GM23338 (cell line): ENCODE data around the gene TULP4. TPM values are rescaled to one million over a fixed set of nuclear protein-coding genes. Genes with fewer than 3 reads are reported as not detected.

Experiments
- ATAC-seq: fragments of 200-7000 bp; cut with Tn5 transposase; 3 replicates; pipeline ENCODE4 v1.9.1; 2020
- DNase-seq: peaks from one replicate; pipeline ENCODE4 v3.0.0-alpha.2; 2015; ENCODE audit warnings: low spot score
- H2AFZ ChIP-seq: fragments of 200-600 bp; sonication (generic); 2 replicates; pipeline ENCODE4 v1.8.0; 2016; ENCODE audit warnings: antibody characterized with exemption, mild to moderate bottlenecking, moderate library complexity
- H3F3A ChIP-seq: fragments of 200-600 bp; sonication (generic); replicated peaks from 2 replicates; pipeline ENCODE4 v1.8.0; 2017; ENCODE audit warnings: antibody characterized with exemption, mixed run types, low read depth
- H3K27ac ChIP-seq: fragments of 200-600 bp; sonication (generic); 2 replicates; pipeline ENCODE4 v1.6.1; 2016; ENCODE audit warnings: low read depth
- H3K27me3 ChIP-seq: fragments of 200-600 bp; sonication (generic); 2 replicates; pipeline ENCODE4 v1.8.0; 2016; ENCODE audit warnings: mild to moderate bottlenecking, mixed run types, moderate library complexity; ENCODE audit not compliant: insufficient read depth
- H3K36me3 ChIP-seq: fragments of 200-600 bp; sonication (generic); 2 replicates; pipeline ENCODE4 v1.8.0; 2016; ENCODE audit warnings: mild to moderate bottlenecking; ENCODE audit not compliant: insufficient read depth
- H3K4me1 ChIP-seq: fragments of 200-600 bp; sonication (generic); 2 replicates; pipeline ENCODE4 v1.8.0; 2016; ENCODE audit warnings: mild to moderate bottlenecking, moderate library complexity; ENCODE audit not compliant: insufficient read depth
- H3K4me2 ChIP-seq: fragments of 200-600 bp; sonication (generic); 2 replicates; pipeline ENCODE4 v1.7.1; 2017; ENCODE audit warnings: mixed run types
- H3K4me3 ChIP-seq: fragments of 200-600 bp; sonication (generic); 2 replicates; pipeline ENCODE4 v1.6.1; 2016; ENCODE audit warnings: mixed run types
- H3K79me2 ChIP-seq: fragments of 200-600 bp; sonication (generic); replicated peaks from 2 replicates; pipeline ENCODE4 v1.8.0; 2017; ENCODE audit warnings: mild to moderate bottlenecking; ENCODE audit not compliant: insufficient read depth
- H3K9me2 ChIP-seq: fragments of 200-600 bp; sonication (generic); 2 replicates; pipeline ENCODE4 v1.8.0; 2017; ENCODE audit not compliant: insufficient read depth
- H4K20me1 ChIP-seq: fragments of 200-600 bp; sonication (generic); replicated peaks from 2 replicates; pipeline ENCODE4 v1.8.0; 2017; ENCODE audit warnings: mild to moderate bottlenecking; ENCODE audit not compliant: insufficient read depth
- H3K27ac Mint-ChIP-seq: 2 replicates; pipeline ENCODE4 v1.8.0; 2020; ENCODE audit warnings: inconsistent platforms, mild to moderate bottlenecking, moderate library complexity, mixed read lengths
- H3K27me3 Mint-ChIP-seq: 3 replicates; pipeline ENCODE4 v1.8.0; 2022; ENCODE audit warnings: low read depth, mild to moderate bottlenecking, moderate library complexity, mixed read lengths, inconsistent platforms; ENCODE audit not compliant: insufficient read depth, poor library complexity
- H3K36me3 Mint-ChIP-seq: 3 replicates; pipeline ENCODE4 v1.8.0; 2021; ENCODE audit warnings: low read depth, mild to moderate bottlenecking, inconsistent platforms, moderate library complexity, mixed read lengths
- H3K4me1 Mint-ChIP-seq: 3 replicates; pipeline ENCODE4 v1.8.0; 2020; ENCODE audit warnings: mild to moderate bottlenecking, inconsistent platforms, mixed read lengths
- H3K4me3 Mint-ChIP-seq: 3 replicates; pipeline ENCODE4 v1.8.0; 2021; ENCODE audit warnings: moderate library complexity, mild to moderate bottlenecking, inconsistent platforms, mixed read lengths
- H3K9me3 Mint-ChIP-seq: 3 replicates; pipeline ENCODE4 v1.8.0; 2020; ENCODE audit warnings: moderate library complexity, mild to moderate bottlenecking, inconsistent platforms, mixed read lengths
- ETS1 ChIP-seq: IDR thresholded peaks from 2 replicates; pipeline ENCODE4 v1.6.1; 2016; ENCODE audit warnings: antibody characterized with exemption
- EZH2 ChIP-seq: fragments of 200-600 bp; sonication (generic); IDR thresholded peaks from one replicate; pipeline ENCODE4 v1.8.0; 2017; ENCODE audit warnings: antibody characterized with exemption, mild to moderate bottlenecking, low read depth; ENCODE audit not compliant: unreplicated experiment
- EZH2phosphoT487 ChIP-seq: fragments of 200-600 bp; sonication (generic); IDR thresholded peaks from one replicate; pipeline ENCODE4 v1.8.1; 2018; ENCODE audit warnings: antibody characterized with exemption; ENCODE audit not compliant: unreplicated experiment
- NANOG ChIP-seq: IDR thresholded peaks from 2 replicates; pipeline ENCODE4 v1.6.1; 2016; ENCODE audit warnings: antibody characterized with exemption, borderline replicate concordance
- ZNF114 ChIP-seq: fragments of 250-450 bp; sonication (Bioruptor Pico); IDR thresholded peaks from 2 replicates; pipeline ENCODE4 v1.5.0; 2020; ENCODE audit warnings: mild to moderate bottlenecking, moderate library complexity
- ZNF331 ChIP-seq: fragments of 250-450 bp; sonication (Bioruptor Pico); IDR thresholded peaks from 2 replicates; pipeline ENCODE4 v1.5.0; 2020; ENCODE audit warnings: low read depth, mild to moderate bottlenecking, moderate library complexity
- polyA plus RNA-seq: library from polyadenylated mRNA; unstranded; fragments of >200 nt; fragmentation: Nextera tagmentation; extraction: Ambion mirVana; gene quantifications from 2 replicates; pipeline ENCODE4 v1.2.1, GENCODE V29; 2016
- total RNA-seq: library from RNA; depleted of rRNA; stranded (reverse); fragments of >200 nt; shearing (Covaris generic); gene quantifications from 2 replicates; pipeline ENCODE4 v1.2.3, GENCODE V29; 2014
- TF ChIP-seq, protein P1 (sequence below): IDR thresholded peaks from one replicate; pipeline ENCODE4 v1.6.1; 2018; ENCODE audit warnings: antibody characterized with exemption; ENCODE audit not compliant: unreplicated experiment
- TF ChIP-seq, protein P2 (sequence below): fragments of 250-450 bp; sonication (Bioruptor Pico); IDR thresholded peaks from 2 replicates; pipeline ENCODE4 v1.5.0; 2020; ENCODE audit warnings: mild to moderate bottlenecking, moderate library complexity

Gene TULP4
- total and polyA plus RNA-seq, 2 experiments from 2014 or later, result 31.2 to 50.2 TPM

DNA sequence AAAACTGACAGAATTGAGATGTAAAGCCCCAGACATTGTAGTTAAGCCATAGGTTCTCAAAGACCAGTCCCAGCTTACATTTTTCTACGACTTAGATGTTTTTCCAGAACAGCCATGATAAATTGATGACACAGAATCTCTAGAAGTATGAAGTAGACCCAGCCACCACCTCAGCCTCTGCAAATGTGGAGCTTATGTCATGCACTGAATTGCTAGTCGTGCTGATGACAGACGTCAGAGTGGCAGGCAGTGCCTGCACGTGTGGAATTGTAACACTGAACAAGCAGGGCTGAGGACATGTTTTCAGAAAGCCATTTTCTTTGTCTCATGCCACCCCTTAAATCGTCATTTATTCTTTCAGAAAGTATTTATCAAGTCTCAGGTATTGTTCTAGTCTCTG, 175.2 kb downstream of the TULP4 start:
- Mint-ChIP-seq H3K9me3 (no peaks in the 10 kb centered on the region), H3K36me3 (peaks cover 5% of the 10 kb centered on the region; the same call in 2 of the 3 replicates), H3K27ac (no peak overlapping the region), H3K4me3 (no peak overlapping the region), H3K27me3 (peaks cover 9% of the 10 kb centered on the region), H3K4me1 (no peaks in the 10 kb centered on the region)
- no peaks in the 10 kb centered on the region for H3K79me2 ChIP-seq
- DNase-seq (no peak), ATAC-seq (no peak)
- H3K36me3 ChIP-seq, result peaks cover 4% of the 10 kb centered on the region; the same call in 1 of the 2 replicates
- H3K4me2 ChIP-seq, result no peak overlapping the region
- no peak overlapping the region for H2AFZ ChIP-seq
- H4K20me1 ChIP-seq, result no peaks in the 10 kb centered on the region
- no peak overlapping the region for H3K27ac ChIP-seq
- no peak for TF ChIP-seq EZH2phosphoT487
- no peak for TF ChIP-seq ZNF114
- TF ChIP-seq, protein P1, sequence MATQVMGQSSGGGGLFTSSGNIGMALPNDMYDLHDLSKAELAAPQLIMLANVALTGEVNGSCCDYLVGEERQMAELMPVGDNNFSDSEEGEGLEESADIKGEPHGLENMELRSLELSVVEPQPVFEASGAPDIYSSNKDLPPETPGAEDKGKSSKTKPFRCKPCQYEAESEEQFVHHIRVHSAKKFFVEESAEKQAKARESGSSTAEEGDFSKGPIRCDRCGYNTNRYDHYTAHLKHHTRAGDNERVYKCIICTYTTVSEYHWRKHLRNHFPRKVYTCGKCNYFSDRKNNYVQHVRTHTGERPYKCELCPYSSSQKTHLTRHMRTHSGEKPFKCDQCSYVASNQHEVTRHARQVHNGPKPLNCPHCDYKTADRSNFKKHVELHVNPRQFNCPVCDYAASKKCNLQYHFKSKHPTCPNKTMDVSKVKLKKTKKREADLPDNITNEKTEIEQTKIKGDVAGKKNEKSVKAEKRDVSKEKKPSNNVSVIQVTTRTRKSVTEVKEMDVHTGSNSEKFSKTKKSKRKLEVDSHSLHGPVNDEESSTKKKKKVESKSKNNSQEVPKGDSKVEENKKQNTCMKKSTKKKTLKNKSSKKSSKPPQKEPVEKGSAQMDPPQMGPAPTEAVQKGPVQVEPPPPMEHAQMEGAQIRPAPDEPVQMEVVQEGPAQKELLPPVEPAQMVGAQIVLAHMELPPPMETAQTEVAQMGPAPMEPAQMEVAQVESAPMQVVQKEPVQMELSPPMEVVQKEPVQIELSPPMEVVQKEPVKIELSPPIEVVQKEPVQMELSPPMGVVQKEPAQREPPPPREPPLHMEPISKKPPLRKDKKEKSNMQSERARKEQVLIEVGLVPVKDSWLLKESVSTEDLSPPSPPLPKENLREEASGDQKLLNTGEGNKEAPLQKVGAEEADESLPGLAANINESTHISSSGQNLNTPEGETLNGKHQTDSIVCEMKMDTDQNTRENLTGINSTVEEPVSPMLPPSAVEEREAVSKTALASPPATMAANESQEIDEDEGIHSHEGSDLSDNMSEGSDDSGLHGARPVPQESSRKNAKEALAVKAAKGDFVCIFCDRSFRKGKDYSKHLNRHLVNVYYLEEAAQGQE, result no peak
- TF ChIP-seq ETS1, result no peak
- TF ChIP-seq ZNF331, result no peak
- no peaks in the 10 kb centered on the region for H3K27me3 ChIP-seq
- no peak overlapping the region for H3K4me3 ChIP-seq
- no peaks in the 10 kb centered on the region for H3K9me2 ChIP-seq
- H3K4me1 ChIP-seq, result no peaks in the 10 kb centered on the region
- H3F3A ChIP-seq, result no peaks in the 10 kb centered on the region

DNA sequence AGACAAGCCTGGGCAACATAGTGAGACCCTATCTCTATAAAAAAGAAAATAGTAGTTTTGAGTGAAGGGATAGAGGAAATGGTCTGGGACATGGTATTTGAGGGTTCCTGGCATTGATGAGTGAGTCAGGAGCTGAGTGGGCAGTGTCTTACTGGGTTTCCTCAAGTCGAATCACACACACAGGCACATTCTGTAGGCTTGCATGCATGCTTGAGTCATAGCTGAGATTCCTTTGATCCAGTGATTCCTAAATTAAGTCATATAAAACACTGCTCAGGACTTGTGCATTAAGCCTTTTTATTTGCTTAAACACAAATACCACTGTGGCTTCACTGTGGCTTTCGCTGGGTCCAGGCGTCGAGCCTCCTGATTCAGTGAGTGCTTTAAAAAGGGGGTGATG, 175.8 kb downstream of the TULP4 start:
- H3K27ac Mint-ChIP-seq, result no peak overlapping the region
- no peaks in the 10 kb centered on the region for H3K79me2 ChIP-seq
- no peak overlapping the region for H2AFZ ChIP-seq
- H3F3A ChIP-seq, result no peaks in the 10 kb centered on the region
- H3K27me3 ChIP-seq, result no peaks in the 10 kb centered on the region
- peaks cover 1% of the 10 kb centered on the region; the same call in 1 of the 2 replicates for H3K36me3 ChIP-seq
- no peak overlapping the region for H3K4me3 Mint-ChIP-seq
- ATAC-seq (no peak), DNase-seq (no peak)
- H3K4me2 ChIP-seq, result no peak overlapping the region
- no peaks in the 10 kb centered on the region for H3K9me2 ChIP-seq
- H3K36me3 Mint-ChIP-seq, result peaks cover 7% of the 10 kb centered on the region; the same call in 2 of the 3 replicates
- H3K9me3 Mint-ChIP-seq, result no peaks in the 10 kb centered on the region
- H3K4me1 ChIP-seq, result no peaks in the 10 kb centered on the region
- H4K20me1 ChIP-seq, result no peaks in the 10 kb centered on the region
- H3K4me1 Mint-ChIP-seq, result no peaks in the 10 kb centered on the region
- H3K4me3 ChIP-seq, result no peak overlapping the region
- no peak overlapping the region for H3K27ac ChIP-seq
- peaks cover 11% of the 10 kb centered on the region for H3K27me3 Mint-ChIP-seq
- TF ChIP-seq EZH2 (no peak), ZNF331 (no peak), EZH2phosphoT487 (no peak), ETS1 (no peak), NANOG (no peak)
- TF ChIP-seq, protein P2, sequence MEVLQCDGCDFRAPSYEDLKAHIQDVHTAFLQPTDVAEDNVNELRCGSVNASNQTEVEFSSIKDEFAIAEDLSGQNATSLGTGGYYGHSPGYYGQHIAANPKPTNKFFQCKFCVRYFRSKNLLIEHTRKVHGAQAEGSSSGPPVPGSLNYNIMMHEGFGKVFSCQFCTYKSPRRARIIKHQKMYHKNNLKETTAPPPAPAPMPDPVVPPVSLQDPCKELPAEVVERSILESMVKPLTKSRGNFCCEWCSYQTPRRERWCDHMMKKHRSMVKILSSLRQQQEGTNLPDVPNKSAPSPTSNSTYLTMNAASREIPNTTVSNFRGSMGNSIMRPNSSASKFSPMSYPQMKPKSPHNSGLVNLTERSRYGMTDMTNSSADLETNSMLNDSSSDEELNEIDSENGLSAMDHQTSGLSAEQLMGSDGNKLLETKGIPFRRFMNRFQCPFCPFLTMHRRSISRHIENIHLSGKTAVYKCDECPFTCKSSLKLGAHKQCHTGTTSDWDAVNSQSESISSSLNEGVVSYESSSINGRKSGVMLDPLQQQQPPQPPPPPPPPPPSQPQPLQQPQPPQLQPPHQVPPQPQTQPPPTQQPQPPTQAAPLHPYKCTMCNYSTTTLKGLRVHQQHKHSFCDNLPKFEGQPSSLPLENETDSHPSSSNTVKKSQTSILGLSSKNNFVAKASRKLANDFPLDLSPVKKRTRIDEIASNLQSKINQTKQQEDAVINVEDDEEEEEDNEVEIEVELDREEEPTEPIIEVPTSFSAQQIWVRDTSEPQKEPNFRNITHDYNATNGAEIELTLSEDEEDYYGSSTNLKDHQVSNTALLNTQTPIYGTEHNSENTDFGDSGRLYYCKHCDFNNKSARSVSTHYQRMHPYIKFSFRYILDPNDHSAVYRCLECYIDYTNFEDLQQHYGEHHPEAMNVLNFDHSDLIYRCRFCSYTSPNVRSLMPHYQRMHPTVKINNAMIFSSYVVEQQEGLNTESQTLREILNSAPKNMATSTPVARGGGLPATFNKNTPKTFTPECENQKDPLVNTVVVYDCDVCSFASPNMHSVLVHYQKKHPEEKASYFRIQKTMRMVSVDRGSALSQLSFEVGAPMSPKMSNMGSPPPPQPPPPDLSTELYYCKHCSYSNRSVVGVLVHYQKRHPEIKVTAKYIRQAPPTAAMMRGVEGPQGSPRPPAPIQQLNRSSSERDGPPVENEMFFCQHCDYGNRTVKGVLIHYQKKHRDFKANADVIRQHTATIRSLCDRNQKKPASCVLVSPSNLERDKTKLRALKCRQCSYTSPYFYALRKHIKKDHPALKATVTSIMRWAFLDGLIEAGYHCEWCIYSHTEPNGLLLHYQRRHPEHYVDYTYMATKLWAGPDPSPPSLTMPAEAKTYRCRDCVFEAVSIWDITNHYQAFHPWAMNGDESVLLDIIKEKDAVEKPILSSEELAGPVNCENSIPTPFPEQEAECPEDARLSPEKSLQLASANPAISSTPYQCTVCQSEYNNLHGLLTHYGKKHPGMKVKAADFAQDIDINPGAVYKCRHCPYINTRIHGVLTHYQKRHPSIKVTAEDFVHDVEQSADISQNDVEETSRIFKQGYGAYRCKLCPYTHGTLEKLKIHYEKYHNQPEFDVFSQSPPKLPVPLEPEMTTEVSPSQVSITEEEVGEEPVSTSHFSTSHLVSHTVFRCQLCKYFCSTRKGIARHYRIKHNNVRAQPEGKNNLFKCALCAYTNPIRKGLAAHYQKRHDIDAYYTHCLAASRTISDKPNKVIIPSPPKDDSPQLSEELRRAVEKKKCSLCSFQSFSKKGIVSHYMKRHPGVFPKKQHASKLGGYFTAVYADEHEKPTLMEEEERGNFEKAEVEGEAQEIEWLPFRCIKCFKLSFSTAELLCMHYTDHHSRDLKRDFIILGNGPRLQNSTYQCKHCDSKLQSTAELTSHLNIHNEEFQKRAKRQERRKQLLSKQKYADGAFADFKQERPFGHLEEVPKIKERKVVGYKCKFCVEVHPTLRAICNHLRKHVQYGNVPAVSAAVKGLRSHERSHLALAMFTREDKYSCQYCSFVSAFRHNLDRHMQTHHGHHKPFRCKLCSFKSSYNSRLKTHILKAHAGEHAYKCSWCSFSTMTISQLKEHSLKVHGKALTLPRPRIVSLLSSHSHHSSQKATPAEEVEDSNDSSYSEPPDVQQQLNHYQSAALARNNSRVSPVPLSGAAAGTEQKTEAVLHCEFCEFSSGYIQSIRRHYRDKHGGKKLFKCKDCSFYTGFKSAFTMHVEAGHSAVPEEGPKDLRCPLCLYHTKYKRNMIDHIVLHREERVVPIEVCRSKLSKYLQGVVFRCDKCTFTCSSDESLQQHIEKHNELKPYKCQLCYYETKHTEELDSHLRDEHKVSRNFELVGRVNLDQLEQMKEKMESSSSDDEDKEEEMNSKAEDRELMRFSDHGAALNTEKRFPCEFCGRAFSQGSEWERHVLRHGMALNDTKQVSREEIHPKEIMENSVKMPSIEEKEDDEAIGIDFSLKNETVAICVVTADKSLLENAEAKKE (CRISPR knock-in tag), result no peak
